Occipital lobe (tissue), 2 donors: ENCODE data around the gene ZNF837. TPM values are rescaled to one million over a fixed set of nuclear protein-coding genes. Genes with fewer than 3 reads are reported as not detected.
A peak's percentile ranks its signal among the peaks of the same experiment; 100 is the strongest.
"Not testable (repeated sequence)": the region's sequence is repeated elsewhere in the genome, so short reads cannot be mapped to it uniquely, and the experiment has no call there.

Source experiments
- DNase-seq: peaks from one replicate; lab custom pipeline; 2025; lab: John Stamatoyannopoulos, UW
- total RNA-seq: library from RNA; depleted of rRNA; stranded (reverse); fragments of >200 nt; gene quantifications from one replicate; pipeline ENCODE4 v1.2.3, GENCODE V29; 2014

ZNF837 gene
- total RNA-seq, 1 donor from 2014 or later = 0.94 TPM

GRCh38 chr19:58351990-58352755 is 28.7 kb downstream of the ZNF837 start:
- DNase-seq = no peak

- no peak for DNase-seq
Observed at GRCh38 chr19:58351558-58351878, 29.3 kb downstream of the ZNF837 start.

GRCh38 chr19:58350871-58351557 is 29.8 kb downstream of the ZNF837 start:
- no peak for DNase-seq

- no peak for DNase-seq
Observed at GRCh38 chr19:58350001-58350861, 30.6 kb downstream of the ZNF837 start.

- DNase-seq = no peak
Observed at GRCh38 chr19:58349590-58349989, 31.2 kb downstream of the ZNF837 start.

- DNase-seq = not testable (repeated sequence)
Observed at GRCh38 chr19:58348080-58348479, 32.8 kb downstream of the ZNF837 start.

GRCh38 chr19:58346961-58347929 is 33.6 kb downstream of the ZNF837 start:
- peak; percentile 80 for DNase-seq

GRCh38 chr19:58345558-58345957 is 35.3 kb downstream of the ZNF837 start:
- no peak for DNase-seq

GRCh38 chr19:58338825-58339558 is 41.8 kb downstream of the ZNF837 start:
- no peak for DNase-seq

GRCh38 chr19:58338336-58338735 is 42.5 kb downstream of the ZNF837 start:
- no peak for DNase-seq

- no peak for DNase-seq
Observed at GRCh38 chr19:58336820-58337219, 44.0 kb downstream of the ZNF837 start.

- no peak for DNase-seq
Observed at GRCh38 chr19:58336216-58336615, 44.6 kb downstream of the ZNF837 start.

GRCh38 chr19:58335630-58336029 is 45.2 kb downstream of the ZNF837 start:
- DNase-seq = no peak

GRCh38 chr19:58334691-58335249 is 46.1 kb downstream of the ZNF837 start:
- DNase-seq = no peak

GRCh38 chr19:58332697-58333096 is 48.1 kb downstream of the ZNF837 start:
- DNase-seq = no peak

GRCh38 chr19:58330458-58330857 is 50.4 kb downstream of the ZNF837 start:
- DNase-seq = peak; percentile 45

GRCh38 chr19:58328999-58329398 is 51.8 kb downstream of the ZNF837 start:
- no peak for DNase-seq

- DNase-seq = peak; percentile 94
Observed at GRCh38 chr19:58326914-58327726, 53.7 kb downstream of the ZNF837 start, which contains the start of gene ZSCAN22. TSS of gene ZSCAN22 (plus strand) at chr19:58326994. CDS start at chr19:58334803, 7,809 bp downstream.

GRCh38 chr19:58326501-58326913 is 54.3 kb downstream of the ZNF837 start:
- DNase-seq = no peak
